Nephron (organoid): ENCODE measurements around the gene NTM.
A peak's percentile ranks its signal among the peaks of the same experiment; 100 is the strongest.

Experiments used
- H3K27ac Mint-ChIP-seq, 3 experiments: 2 replicates each; pipeline ENCODE4 v1.8.0; 2020; ENCODE audit warnings: mixed read lengths in 3 of 3, mild to moderate bottlenecking in 2 of 3, moderate library complexity in 1 of 3
- H3K27me3 Mint-ChIP-seq: 2 replicates; pipeline ENCODE4 v1.8.0; 2021; ENCODE audit warnings: low read depth, mild to moderate bottlenecking, moderate library complexity, mixed read lengths
- H3K36me3 Mint-ChIP-seq: 2 replicates; pipeline ENCODE4 v1.8.0; 2020; ENCODE audit warnings: low read depth, mixed read lengths
- H3K4me1 Mint-ChIP-seq: 2 replicates; pipeline ENCODE4 v1.8.0; 2020; ENCODE audit warnings: mixed read lengths
- H3K4me3 Mint-ChIP-seq, 3 experiments: 2 replicates each; pipeline ENCODE4 v1.8.0; 2020; ENCODE audit warnings: mild to moderate bottlenecking in 3 of 3, mixed read lengths in 3 of 3, moderate library complexity in 2 of 3
- H3K9me3 Mint-ChIP-seq: 2 replicates; pipeline ENCODE4 v1.8.0; 2020; ENCODE audit warnings: mixed read lengths
- CTCF ChIP-seq, 3 experiments: fragments of 200-600 bp; sonication (generic); IDR thresholded peaks; one replicate each; pipeline ENCODE4 v1.5.0; 2021; ENCODE audit warnings: antibody characterized with exemption in 3 of 3; ENCODE audit not compliant: unreplicated experiment in 3 of 3

The NTM gene

GRCh38 chr11:131614631-131615030 lies 244.2 kb downstream of the NTM start:
- peaks cover 70% of the 10 kb centered on the region for H3K4me1 Mint-ChIP-seq
- H3K27ac Mint-ChIP-seq, result peak overlapping the region; percentile 76 to 93 (median 89)
- peaks cover 19% of the 10 kb centered on the region for H3K27me3 Mint-ChIP-seq
- no peak overlapping the region for H3K4me3 Mint-ChIP-seq
- H3K36me3 Mint-ChIP-seq, result no peaks in the 10 kb centered on the region
- H3K9me3 Mint-ChIP-seq, result no peaks in the 10 kb centered on the region
- no peak for TF ChIP-seq CTCF (IDR thresholded peaks at IDR 0.05; ENCODE audit: unreplicated experiment in 3 of 3)

GRCh38 chr11:131615611-131616010 lies 245.2 kb downstream of the NTM start:
- no peak for TF ChIP-seq CTCF (IDR thresholded peaks at IDR 0.05; ENCODE audit: unreplicated experiment in 3 of 3)
- H3K36me3 Mint-ChIP-seq, result no peaks in the 10 kb centered on the region
- H3K4me1 Mint-ChIP-seq, result peaks cover 61% of the 10 kb centered on the region
- H3K27me3 Mint-ChIP-seq, result peaks cover 19% of the 10 kb centered on the region
- no peaks in the 10 kb centered on the region for H3K9me3 Mint-ChIP-seq
- no peak overlapping the region for H3K4me3 Mint-ChIP-seq
- peak overlapping the region in 1 of 3 experiments; percentile 93 for H3K27ac Mint-ChIP-seq

GRCh38 chr11:131616481-131617140 lies 246.2 kb downstream of the NTM start:
- no peak for TF ChIP-seq CTCF (IDR thresholded peaks at IDR 0.05; ENCODE audit: unreplicated experiment in 3 of 3)
- Mint-ChIP-seq H3K36me3 (no peaks in the 10 kb centered on the region), H3K4me3 (no peak overlapping the region), H3K9me3 (no peaks in the 10 kb centered on the region), H3K4me1 (peaks cover 52% of the 10 kb centered on the region), H3K27me3 (peaks cover 9% of the 10 kb centered on the region), H3K27ac (peak overlapping the region; percentile 66 to 93 (median 70))

- peaks cover 7% of the 10 kb centered on the region for H3K27me3 Mint-ChIP-seq
- no peaks in the 10 kb centered on the region for H3K36me3 Mint-ChIP-seq
- TF ChIP-seq CTCF (IDR thresholded peaks at IDR 0.05; ENCODE audit: unreplicated experiment in 3 of 3), result no peak
- peaks cover 50% of the 10 kb centered on the region for H3K4me1 Mint-ChIP-seq
- H3K4me3 Mint-ChIP-seq, result no peak overlapping the region
- no peaks in the 10 kb centered on the region for H3K9me3 Mint-ChIP-seq
- H3K27ac Mint-ChIP-seq, result no peak overlapping the region
These were observed 247.8 kb downstream of the NTM start for GRCh38 chr11:131618201-131618600.

GRCh38 chr11:131622193-131622592 lies 251.8 kb downstream of the NTM start:
- H3K9me3 Mint-ChIP-seq, result no peaks in the 10 kb centered on the region
- H3K4me3 Mint-ChIP-seq, result no peak overlapping the region
- peak overlapping the region; percentile 48 to 64 (median 52) for H3K27ac Mint-ChIP-seq
- TF ChIP-seq CTCF (IDR thresholded peaks at IDR 0.05; ENCODE audit: unreplicated experiment in 3 of 3), result no peak
- H3K27me3 Mint-ChIP-seq, result peaks cover 12% of the 10 kb centered on the region
- peaks cover 16% of the 10 kb centered on the region for H3K4me1 Mint-ChIP-seq
- H3K36me3 Mint-ChIP-seq, result no peaks in the 10 kb centered on the region

GRCh38 chr11:131624531-131624930 lies 254.1 kb downstream of the NTM start:
- no peak overlapping the region for H3K4me3 Mint-ChIP-seq
- H3K4me1 Mint-ChIP-seq, result peaks cover 25% of the 10 kb centered on the region
- H3K27me3 Mint-ChIP-seq, result peaks cover 10% of the 10 kb centered on the region
- no peak overlapping the region for H3K27ac Mint-ChIP-seq
- no peak for TF ChIP-seq CTCF (IDR thresholded peaks at IDR 0.05; ENCODE audit: unreplicated experiment in 3 of 3)
- no peaks in the 10 kb centered on the region for H3K36me3 Mint-ChIP-seq
- H3K9me3 Mint-ChIP-seq, result no peaks in the 10 kb centered on the region
